Kidney capillary endothelial cell (primary cell): Measurements from ENCODE around the gene CGB1.
"Not testable (repeated sequence)": the region's sequence is repeated elsewhere in the genome, so short reads cannot be mapped to it uniquely, and the experiment has no call there.

Experiments
- DNase-seq: peaks from one replicate; pipeline ENCODE4 v3.0.0-alpha.2; 2018; ENCODE audit warnings: low spot score

Gene CGB1

DNA sequence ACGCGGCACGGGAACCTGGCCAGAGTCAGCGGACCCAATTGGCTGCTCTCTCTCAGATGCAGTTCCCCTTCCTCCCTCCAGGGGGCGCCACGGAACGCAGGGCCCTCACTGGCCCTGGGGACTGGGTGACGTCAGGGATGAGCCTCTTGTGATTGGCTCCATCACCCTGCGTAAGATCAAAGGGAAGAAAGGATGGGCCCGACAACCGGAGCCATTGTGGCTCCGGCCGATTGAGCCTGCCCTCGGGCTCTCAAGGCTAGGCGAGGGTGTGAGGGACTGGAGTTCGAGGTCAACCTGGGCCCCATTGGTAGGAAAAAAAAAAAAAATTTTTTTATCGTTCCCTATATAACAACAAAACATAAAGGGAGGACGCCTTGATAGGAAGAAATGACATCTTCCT, at the start of gene CGB1:
CGB1 (minus strand) TSS at position 81 of the 400 bp plus-strand sequence. CDS start 184 bp downstream, outside the sequence.
- not testable (repeated sequence) for DNase-seq

DNA sequence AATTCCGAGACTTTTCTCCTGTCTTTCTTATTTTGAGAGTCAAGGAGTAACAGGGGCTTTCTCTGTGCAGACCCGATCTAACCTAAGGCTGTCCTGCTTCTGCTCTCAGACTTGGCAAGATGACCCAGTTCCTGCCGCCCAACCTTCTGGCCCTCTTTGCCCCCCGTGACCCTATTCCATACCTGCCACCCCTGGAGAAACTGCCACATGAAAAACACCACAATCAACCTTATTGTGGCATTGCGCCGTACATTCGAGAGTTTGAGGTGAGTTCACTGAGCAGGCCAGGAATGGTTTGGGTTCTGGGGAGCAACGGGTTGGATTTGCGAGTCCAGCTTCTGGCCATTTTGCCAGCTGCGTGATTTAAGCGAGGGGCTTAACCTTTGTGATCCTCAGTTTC, 49.6 kb upstream of the CGB1 start:
- no peak for DNase-seq

DNA sequence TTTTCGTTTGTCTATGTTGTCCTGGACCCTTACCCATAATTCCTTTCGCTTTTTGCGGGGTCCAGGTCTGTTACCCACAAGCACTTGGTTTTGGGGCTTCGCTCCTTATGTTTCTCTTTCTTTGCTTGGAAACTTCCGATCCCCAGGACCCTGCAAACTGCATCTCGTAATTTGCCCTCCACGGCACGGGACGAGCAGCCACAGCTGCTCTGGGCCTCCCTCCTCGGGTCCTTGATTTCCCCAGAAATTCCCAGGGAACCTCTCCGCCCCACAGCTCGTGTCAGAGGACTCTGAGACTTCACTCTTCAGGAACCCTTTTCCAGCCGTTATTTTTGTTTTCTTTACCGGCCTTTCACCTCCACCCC, 49.2 kb upstream of the CGB1 start:
- DNase-seq = no peak

DNA sequence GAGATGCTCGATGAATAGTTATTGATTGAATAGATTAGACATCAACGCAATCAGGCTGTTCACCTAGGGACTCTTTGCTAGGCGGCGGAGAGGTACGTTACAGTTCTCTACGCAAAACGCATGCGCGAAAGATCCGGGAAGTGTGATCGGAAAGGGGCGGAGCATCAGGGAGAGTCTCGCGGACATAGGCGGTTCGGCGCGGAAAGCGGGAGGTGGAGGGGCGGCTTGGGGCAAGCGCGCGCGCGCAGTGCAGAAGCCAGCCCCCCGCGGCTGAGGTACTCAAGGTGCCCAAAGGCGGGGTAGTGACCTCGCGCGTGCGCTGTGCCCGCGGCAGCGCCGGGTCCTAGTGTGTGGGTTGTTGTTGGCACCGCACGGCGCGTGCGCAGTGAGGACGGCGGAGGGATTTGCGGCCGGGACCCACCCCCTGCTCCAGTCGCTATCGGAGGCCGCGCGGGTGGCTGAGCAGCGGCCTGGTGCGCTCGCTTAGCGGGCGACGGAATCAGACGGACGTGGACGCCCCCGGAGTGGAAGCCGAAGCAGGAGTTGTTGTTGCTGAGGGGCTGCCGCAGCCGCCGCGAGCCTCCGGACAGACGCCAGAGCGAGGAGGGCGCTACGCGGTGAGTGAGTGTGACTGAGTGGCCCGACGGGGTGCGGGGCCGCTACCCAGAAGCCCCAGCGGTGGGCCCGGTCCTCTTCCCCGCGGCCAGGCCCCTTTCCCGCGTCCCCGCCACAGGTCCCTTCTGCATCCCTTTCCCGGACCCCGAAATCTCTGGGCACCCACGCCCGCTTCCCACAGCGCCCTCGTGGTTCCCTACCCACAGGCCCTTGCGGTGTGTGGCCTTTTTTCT, 48.5 kb upstream of the CGB1 start, which contains the start of gene SNRNP70:
SNRNP70 (plus strand) TSS at position 432 of the 848 bp plus-strand sequence. CDS start 964 bp downstream, outside the sequence.
- DNase-seq = peak; percentile 99

GRCh38 chr19:49084206-49085019, 47.7 kb upstream of the CGB1 start:
- DNase-seq = no peak

- no peak for DNase-seq
Measured at GRCh38 chr19:49081273-49081672, 44.6 kb upstream of the CGB1 start.

DNA sequence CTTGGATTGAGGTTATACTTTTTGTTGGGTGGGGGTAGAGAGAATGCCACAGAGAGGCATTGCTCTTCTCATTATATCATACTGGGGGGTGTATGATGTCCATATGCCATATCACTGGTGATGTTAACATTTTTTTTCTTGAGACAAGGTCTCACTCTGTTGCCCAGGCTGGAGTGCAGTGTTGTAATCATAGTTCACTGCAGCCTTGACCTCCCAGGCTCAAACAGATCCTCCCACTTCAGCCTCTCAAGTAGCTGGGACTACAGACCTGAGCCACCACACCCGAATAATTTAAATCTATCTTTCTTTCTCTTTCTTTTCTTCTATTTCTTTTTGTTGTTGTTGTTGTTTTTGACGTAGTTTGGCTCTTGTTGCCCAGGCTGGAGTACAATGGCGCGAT, 43.7 kb upstream of the CGB1 start:
- DNase-seq = no peak

GRCh38 chr19:49074869-49075268, 38.2 kb upstream of the CGB1 start:
- DNase-seq = not testable (repeated sequence)

- no peak for DNase-seq
Measured at GRCh38 chr19:49073514-49074378, 37.1 kb upstream of the CGB1 start.

- DNase-seq = no peak
Measured at GRCh38 chr19:49071860-49072547, 35.3 kb upstream of the CGB1 start.

DNA sequence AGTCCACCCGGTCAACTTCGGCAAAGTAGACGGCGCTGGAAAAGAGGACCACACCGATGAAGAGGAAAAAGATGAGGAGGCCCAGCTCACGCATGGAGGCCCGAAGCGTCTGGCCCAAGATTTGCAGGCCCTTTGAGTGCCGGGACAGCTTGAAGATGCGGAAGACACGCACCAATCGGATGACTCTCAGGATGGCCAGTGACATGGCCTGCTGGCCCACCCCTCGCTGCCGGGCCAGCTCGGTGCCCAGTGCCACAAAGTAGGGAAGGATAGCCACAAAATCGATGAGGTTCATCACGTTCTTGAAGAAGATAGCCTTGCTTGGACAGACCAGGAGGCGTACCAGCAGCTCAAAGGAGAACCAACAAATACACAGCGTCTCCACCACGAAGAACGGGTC, 33.7 kb upstream of the CGB1 start:
- no peak for DNase-seq

DNA sequence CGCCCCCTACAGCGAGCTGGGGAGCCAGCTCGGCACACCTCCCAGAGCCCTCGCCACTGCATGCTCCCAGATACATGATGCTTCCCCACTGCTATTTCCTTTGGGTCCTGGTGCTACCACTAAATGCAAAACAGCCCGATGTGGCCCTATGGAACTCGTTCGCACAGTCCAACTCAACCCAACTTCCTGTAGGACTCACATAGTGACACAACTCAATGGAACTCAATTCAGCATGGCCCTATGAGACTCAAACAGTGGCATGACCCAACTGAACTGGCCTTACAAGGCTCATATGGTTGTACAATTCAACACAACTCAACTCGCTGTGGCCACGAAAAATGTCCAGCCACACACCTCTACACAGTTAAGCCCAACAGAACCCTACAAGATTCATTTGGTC, 32.3 kb upstream of the CGB1 start:
- DNase-seq = no peak

DNA sequence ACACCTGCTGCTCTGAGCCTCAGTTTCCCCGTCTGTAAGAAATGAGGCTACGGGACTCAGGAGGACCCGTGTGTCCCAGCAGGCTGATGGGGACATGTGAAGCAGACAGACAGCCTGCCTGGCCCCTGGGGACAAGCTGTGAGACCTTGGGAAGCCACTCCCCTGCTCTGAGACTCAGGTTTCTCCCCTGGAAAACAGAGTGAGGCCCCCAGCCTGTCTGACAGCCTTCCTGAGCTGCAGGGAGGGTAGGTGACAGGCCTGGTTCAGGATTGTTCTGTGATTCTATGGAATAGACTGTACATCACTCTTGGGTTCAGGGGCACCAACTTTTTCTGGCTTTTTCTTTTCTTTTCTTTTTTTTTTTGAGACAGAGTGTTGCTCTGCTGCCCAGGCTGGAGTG, 30.9 kb upstream of the CGB1 start:
- no peak for DNase-seq

GRCh38 chr19:49065905-49066512, 29.3 kb upstream of the CGB1 start:
- DNase-seq = no peak

DNA sequence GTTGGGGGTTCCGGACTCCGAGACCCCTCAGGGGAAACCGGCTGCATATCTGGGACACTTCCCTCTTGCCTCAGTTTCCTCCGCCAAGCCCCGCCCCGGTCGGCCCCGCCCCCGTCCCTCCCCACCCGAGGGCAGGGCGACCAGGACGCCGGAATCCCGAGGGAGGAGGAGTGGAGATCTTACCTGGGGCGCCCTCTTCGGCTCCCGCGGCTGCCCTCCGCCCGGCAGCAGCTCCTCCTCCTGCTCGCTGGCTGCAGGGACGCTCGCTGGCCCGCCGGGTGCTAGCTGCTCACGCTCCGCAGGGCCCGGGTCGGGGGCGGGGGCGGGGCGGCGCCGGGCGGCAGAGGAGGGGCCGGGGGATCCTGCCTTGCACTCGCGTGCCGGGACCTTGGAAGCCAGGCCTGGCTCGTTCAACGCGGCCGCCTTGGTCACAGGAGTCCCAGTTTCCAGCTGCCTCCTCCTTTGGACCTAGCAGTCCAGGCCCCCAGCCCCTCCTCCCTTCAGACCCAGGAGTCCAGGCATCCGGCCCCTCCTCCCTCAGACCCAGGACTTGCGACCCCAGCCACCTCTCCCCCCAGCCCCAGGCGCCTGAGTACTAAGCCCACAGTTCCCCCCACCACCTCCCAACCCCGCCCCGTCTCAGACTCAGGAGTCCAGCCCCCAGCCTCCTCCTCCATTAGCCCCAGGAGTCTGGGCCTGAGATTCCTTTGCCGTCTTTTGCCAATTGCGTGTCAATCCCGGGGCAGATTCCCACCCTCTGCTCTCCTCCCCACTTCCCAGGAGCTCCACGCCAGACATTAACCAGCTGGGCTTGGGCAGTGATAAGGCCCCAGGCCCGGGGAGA, 28.3 kb upstream of the CGB1 start, which contains the start of gene NTF4:
NTF4 (minus strand) TSS at position 51 of the 844 bp plus-strand sequence. CDS start 2,821 bp downstream, outside the sequence.
- DNase-seq = no peak

DNA sequence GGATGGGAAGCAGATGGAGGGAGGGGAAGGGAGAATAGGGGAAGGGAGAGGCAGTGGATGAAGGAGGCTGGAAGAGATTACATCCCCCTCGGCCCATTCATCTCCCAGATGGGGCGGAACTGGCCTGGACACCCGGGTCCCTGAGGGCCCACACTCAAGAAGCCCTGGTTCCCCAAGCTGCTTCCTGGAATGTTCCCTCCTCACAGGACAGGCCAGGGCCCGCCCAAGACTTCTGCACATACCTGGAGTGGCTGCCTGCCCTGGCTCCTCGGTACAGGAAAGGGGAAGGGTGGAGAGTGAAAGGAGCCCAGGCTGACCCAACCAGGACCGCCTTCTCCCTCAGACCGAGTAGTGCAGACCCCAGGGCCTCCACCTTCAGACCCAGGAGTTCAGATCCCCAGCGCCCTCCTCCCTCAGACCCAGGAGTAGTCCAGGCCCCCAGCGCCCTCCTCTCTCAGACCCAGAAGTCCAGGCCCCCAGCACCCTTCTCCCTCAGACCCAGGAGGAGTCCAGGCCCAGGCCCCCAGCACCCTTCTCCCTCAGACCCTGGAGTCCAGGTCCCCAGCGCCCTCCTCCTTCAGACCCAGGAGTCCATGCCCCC, 27.4 kb upstream of the CGB1 start:
- no peak for DNase-seq

DNA sequence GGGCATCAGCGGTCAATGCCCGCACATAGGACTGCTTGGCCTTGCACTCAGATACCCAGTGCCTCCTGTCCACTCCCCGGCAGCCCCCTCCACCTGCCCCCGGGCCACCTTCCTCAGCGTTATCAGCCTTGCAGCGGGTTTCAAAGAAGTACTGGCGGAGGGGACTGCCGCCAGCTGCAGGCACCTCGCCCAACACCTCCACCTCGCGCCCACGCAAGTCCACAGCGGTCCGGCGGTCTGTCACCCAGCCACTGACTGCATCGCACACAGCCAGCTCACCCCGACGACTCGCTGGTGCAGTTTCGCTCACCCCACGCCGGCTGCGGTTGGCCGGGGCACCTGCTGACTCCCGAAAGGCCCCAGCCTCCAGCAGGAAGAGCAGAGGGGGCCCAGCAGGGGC, 24.8 kb upstream of the CGB1 start:
- no peak for DNase-seq

GRCh38 chr19:49061000-49061399, 24.3 kb upstream of the CGB1 start:
- no peak for DNase-seq

GRCh38 chr19:49059053-49059452, 22.4 kb upstream of the CGB1 start:
- DNase-seq = no peak

GRCh38 chr19:49058562-49058961, 21.9 kb upstream of the CGB1 start:
- DNase-seq = no peak
